ENCODE data around the gene COX4I2. TPM values are rescaled to one million over a fixed set of nuclear protein-coding genes. Genes with fewer than 3 reads are reported as not detected.

Gene COX4I2
- total and polyA plus RNA-seq, 8 donors = 0.28 to 7.8 (median 0.79) TPM; not detected in 1

- 88 to 97% methylated on average over 2 of the region's 2 CpGs for WGBS, 2 donors
- ATAC-seq = no peak
- Histone ChIP-seq H3K4me3 (no peak overlapping the region), H3K36me3 (no peaks in the 10 kb centered on the region), H3K9me3 (no peaks in the 10 kb centered on the region), H3K27me3 (no peaks in the 10 kb centered on the region), H3K27ac (no peak overlapping the region), H3K4me1 (no peaks in the 10 kb centered on the region)
- TF ChIP-seq CTCF (IDR thresholded peaks at IDR 0.05) = no peak
- intact Hi-C loops (cut with DNase I) = no loop called here
- no peak for DNase-seq
- no peak for FAIRE-seq
These were observed 40.2 kb upstream of the COX4I2 start for GRCh38 chr20:31597481-31597855.

GRCh38 chr20:31602431-31602778, 35.3 kb upstream of the COX4I2 start:
- FAIRE-seq (no peak), ATAC-seq (no peak), DNase-seq (no peak)
- intact Hi-C loops (cut with DNase I) = no loop called here
- 86 to 91% methylated on average over 4 of the region's 4 CpGs for WGBS, 2 donors
- Histone ChIP-seq H3K9me3 (no peaks in the 10 kb centered on the region), H3K4me1 (peaks cover 3 to 6% (median 4%) of the 10 kb centered on the region in 3 donors), H3K36me3 (no peaks in the 10 kb centered on the region), H3K27me3 (no peaks in the 10 kb centered on the region), H3K4me3 (no peak overlapping the region), H3K27ac (no peak overlapping the region)
- TF ChIP-seq CTCF (IDR thresholded peaks at IDR 0.05) = no peak

GRCh38 chr20:31602779-31603441, 34.8 kb upstream of the COX4I2 start:
- H3K4me1 ChIP-seq = peaks cover 3 to 9% (median 4%) of the 10 kb centered on the region in 3 donors
- FAIRE-seq = no peak
- DNase-seq = no peak
- WGBS, 2 donors = 67 to 75% methylated on average over 17 of the region's 17 CpGs
- no peaks in the 10 kb centered on the region for H3K9me3 ChIP-seq
- no peak for TF ChIP-seq CTCF (IDR thresholded peaks at IDR 0.05)
- no peak for ATAC-seq
- H3K27ac ChIP-seq = no peak overlapping the region
- no peaks in the 10 kb centered on the region for H3K27me3 ChIP-seq
- intact Hi-C loops (cut with DNase I) = no loop called here
- no peaks in the 10 kb centered on the region for H3K36me3 ChIP-seq
- H3K4me3 ChIP-seq = no peak overlapping the region

- TF ChIP-seq CTCF (IDR thresholded peaks at IDR 0.05) = no peak
- peak overlapping the region; percentile 10 to 78 (median 72) for H3K27ac ChIP-seq
- FAIRE-seq = no peak
- no peaks in the 10 kb centered on the region for H3K27me3 ChIP-seq
- H3K4me1 ChIP-seq = peaks cover 3 to 19% (median 4%) of the 10 kb centered on the region in 3 donors
- H3K9me3 ChIP-seq = no peaks in the 10 kb centered on the region
- DNase-seq = peak; percentile 91 to 97 (median 95)
- intact Hi-C loops (cut with DNase I) = no loop called here
- peak; percentile 82 to 84 (median 84) for ATAC-seq
- H3K36me3 ChIP-seq = no peaks in the 10 kb centered on the region
- peak overlapping the region in 3 of 4 donors; percentile 40 to 75 (median 61) for H3K4me3 ChIP-seq
- 9 to 10% methylated on average over 42 to 43 of the region's 43 CpGs for WGBS, 2 donors
These were observed 33.7 kb upstream of the COX4I2 start for GRCh38 chr20:31603822-31604566.
